Right lobe of liver (tissue), 6 donors: ENCODE data around the gene SLC7A9. TPM values are rescaled to one million over a fixed set of nuclear protein-coding genes. Genes with fewer than 3 reads are reported as not detected.

Source experiments
- ATAC-seq, 4 donors: fragments of 200-7000 bp; cut with Tn5 transposase; one replicate each; pipeline ENCODE4 v1.9.1; 2020; ENCODE audit warnings: mild to moderate bottlenecking in 4 of 4, moderate library complexity in 4 of 4
- DNase-seq, 3 donors: peaks; one replicate each; pipeline ENCODE4 v3.0.0-alpha.2; 2020
- H3K27ac ChIP-seq, 3 donors: fragments of 200-600 bp; one replicate each; pipeline ENCODE4 v1.8.0; 2022
- H3K27me3 ChIP-seq, 2 donors: fragments of 200-600 bp; one replicate each; pipeline ENCODE4 v1.8.0; 2022
- H3K36me3 ChIP-seq, 4 donors: fragments of 200-600 bp; sonication (generic) in 1 of 4; one replicate each; pipeline versions ENCODE4 v1.5.1 to v1.8.0; 2017 to 2022; ENCODE audit warnings: control low read depth in 1 of 4
- H3K4me1 ChIP-seq, 4 donors: fragments of 200-600 bp; sonication (generic) in 1 of 4; one replicate each; pipeline versions ENCODE4 v1.5.1 to v1.8.0; 2017 to 2022; ENCODE audit warnings: control low read depth in 1 of 4
- H3K4me3 ChIP-seq, 3 donors: fragments of 200-600 bp; one replicate each; pipeline ENCODE4 v1.8.0; 2022
- H3K9me3 ChIP-seq, 4 donors: fragments of 200-600 bp; sonication (generic) in 1 of 4; one replicate each; pipeline versions ENCODE4 v1.5.1 to v1.8.0; 2017 to 2022; ENCODE audit warnings: control low read depth in 1 of 4
- POLR2A ChIP-seq: fragments of 450-650 bp; IDR thresholded peaks from one replicate; pipeline ENCODE4 v1.6.1; 2017; ENCODE audit warnings: antibody characterized with exemption, mild to moderate bottlenecking
- WGBS: methylation state at CpG from one replicate; pipeline ENCODE4 v1.1.6; 2018; ENCODE audit warnings: low coverage, low lambda C conversion rate; ENCODE audit not compliant: insufficient coverage; ENCODE audit errors: missing lambda C conversion rate; 5-methylcytosine and 5-hydroxymethylcytosine counted together
- intact Hi-C, 2 donors: fragments of 100-400 bp; cut with DNase I; formaldehyde crosslinking; loops; one replicate each; pipeline versions ENCODE4 v1.11.2 to v1.14.1; 2022
- total RNA-seq, 6 experiments: library from RNA; depleted of rRNA in 2 of 6; stranded (reverse); fragments of >200 nt in 2 of 6; fragmentation: NEBNext Ultra II Directional in 3 of 6; extraction: Animal tissue kit (Norgen Biotek cat#: 25700) in 3 of 6; gene quantifications; one replicate each; pipeline versions ENCODE4 v1.1.0 to v1.2.4, GENCODE V29; 2016 to 2023
- TF ChIP-seq, protein P1 (sequence below), 4 donors: fragments of 200-600 bp in 3 of 4; fragments of 450-650 bp in 1 of 4; IDR thresholded peaks; one replicate each; pipeline versions ENCODE4 v1.5.1 to v1.8.0; 2016 to 2022; ENCODE audit warnings: antibody characterized with exemption in 4 of 4, mild to moderate bottlenecking in 2 of 4
- donor health status: DM: no; HTN: yes; CAD: no.
- donor health status: DM: no; HTN: no; CAD: no.
- donor health status: DM: no; HTN: no; CAD: no.
- donor health status: DM: no; HTN: yes; CAD: no.
- donor health status: DM: no; HTN: yes; CAD: no.

The SLC7A9 gene
- total RNA-seq, 6 experiments from 2014 or later: 10.4 to 15.5 (median 13.5) TPM

- intact Hi-C loops: no loop called here
- ATAC-seq: no peak
- Histone ChIP-seq H3K27ac (no peak overlapping the region), H3K4me1 (no peaks in the 10 kb centered on the region), H3K27me3 (no peaks in the 10 kb centered on the region), H3K4me3 (no peak overlapping the region), H3K36me3 (no peaks in the 10 kb centered on the region), H3K9me3 (peaks cover 0 to 5% (median 0%) of the 10 kb centered on the region in 4 donors)
- TF ChIP-seq, protein P1, sequence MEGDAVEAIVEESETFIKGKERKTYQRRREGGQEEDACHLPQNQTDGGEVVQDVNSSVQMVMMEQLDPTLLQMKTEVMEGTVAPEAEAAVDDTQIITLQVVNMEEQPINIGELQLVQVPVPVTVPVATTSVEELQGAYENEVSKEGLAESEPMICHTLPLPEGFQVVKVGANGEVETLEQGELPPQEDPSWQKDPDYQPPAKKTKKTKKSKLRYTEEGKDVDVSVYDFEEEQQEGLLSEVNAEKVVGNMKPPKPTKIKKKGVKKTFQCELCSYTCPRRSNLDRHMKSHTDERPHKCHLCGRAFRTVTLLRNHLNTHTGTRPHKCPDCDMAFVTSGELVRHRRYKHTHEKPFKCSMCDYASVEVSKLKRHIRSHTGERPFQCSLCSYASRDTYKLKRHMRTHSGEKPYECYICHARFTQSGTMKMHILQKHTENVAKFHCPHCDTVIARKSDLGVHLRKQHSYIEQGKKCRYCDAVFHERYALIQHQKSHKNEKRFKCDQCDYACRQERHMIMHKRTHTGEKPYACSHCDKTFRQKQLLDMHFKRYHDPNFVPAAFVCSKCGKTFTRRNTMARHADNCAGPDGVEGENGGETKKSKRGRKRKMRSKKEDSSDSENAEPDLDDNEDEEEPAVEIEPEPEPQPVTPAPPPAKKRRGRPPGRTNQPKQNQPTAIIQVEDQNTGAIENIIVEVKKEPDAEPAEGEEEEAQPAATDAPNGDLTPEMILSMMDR (IDR thresholded peaks at IDR 0.05): no peak
- no peak for TF ChIP-seq POLR2A
- DNase-seq: no peak
- 92% methylated on average over 1 of the region's 1 CpG for WGBS
Observed at GRCh38 chr19:32896516-32897214, 27.1 kb upstream of the SLC7A9 start.

- H3K27me3 ChIP-seq: no peaks in the 10 kb centered on the region
- WGBS: 83% methylated on average over 3 of the region's 3 CpGs
- TF ChIP-seq, protein P1 (IDR thresholded peaks at IDR 0.05): no peak
- no peak for TF ChIP-seq POLR2A
- H3K9me3 ChIP-seq: peaks cover 0 to 5% (median 0%) of the 10 kb centered on the region in 4 donors
- DNase-seq: no peak
- no peak for ATAC-seq
- no peaks in the 10 kb centered on the region for H3K4me1 ChIP-seq
- no peak overlapping the region for H3K27ac ChIP-seq
- H3K36me3 ChIP-seq: no peaks in the 10 kb centered on the region
- intact Hi-C loops: no loop called here
- no peak overlapping the region for H3K4me3 ChIP-seq
Observed at GRCh38 chr19:32895384-32895783, 25.8 kb upstream of the SLC7A9 start.

GRCh38 chr19:32891609-32892008, 22.0 kb upstream of the SLC7A9 start:
- Histone ChIP-seq H3K27ac (no peak overlapping the region), H3K4me1 (no peaks in the 10 kb centered on the region), H3K9me3 (peaks cover 0 to 5% (median 0%) of the 10 kb centered on the region in 4 donors), H3K4me3 (no peak overlapping the region), H3K27me3 (no peaks in the 10 kb centered on the region), H3K36me3 (no peaks in the 10 kb centered on the region)
- whole genome bisulfite sequencing: 90% methylated on average over 2 of the region's 2 CpGs
- DNase-seq: no peak
- ATAC-seq: no peak
- intact Hi-C loops: no loop called here
- TF ChIP-seq, protein P1 (IDR thresholded peaks at IDR 0.05): no peak
- no peak for TF ChIP-seq POLR2A

DNA sequence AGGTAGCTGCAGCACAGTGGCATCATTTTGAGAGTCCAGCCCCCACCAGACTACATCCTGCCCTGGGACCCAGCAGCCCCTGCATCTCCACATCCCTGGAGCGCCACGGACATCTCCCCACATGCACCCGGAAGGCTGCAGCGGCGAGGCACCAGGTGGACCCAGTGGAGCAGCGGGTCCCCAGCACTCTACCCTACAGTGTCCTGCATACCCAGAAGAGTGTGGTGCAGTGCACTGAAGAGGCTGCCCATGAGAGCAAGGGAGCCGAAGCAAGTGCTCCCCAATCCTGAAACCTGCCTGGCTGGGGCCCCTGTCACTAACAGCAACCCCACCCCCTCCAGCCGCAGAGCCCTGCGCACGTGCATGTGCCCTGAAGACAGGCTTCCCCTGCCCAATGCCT, 21.3 kb upstream of the SLC7A9 start:
- intact Hi-C loops: no loop called here
- no CpG with 5 or more reads among the region's 10 CpGs for WGBS
- no peak for DNase-seq
- Histone ChIP-seq H3K9me3 (peaks cover 0 to 5% (median 0%) of the 10 kb centered on the region in 4 donors), H3K4me3 (no peak overlapping the region), H3K4me1 (no peaks in the 10 kb centered on the region), H3K36me3 (no peaks in the 10 kb centered on the region), H3K27me3 (no peaks in the 10 kb centered on the region), H3K27ac (no peak overlapping the region)
- no peak for ATAC-seq
- no peak for TF ChIP-seq POLR2A
- TF ChIP-seq, protein P1 (IDR thresholded peaks at IDR 0.05): no peak
